HG03066 (cell line): Measurements from ENCODE around the gene STN1.

Experiments
- ATAC-seq: cut with Tn5 transposase; IDR thresholded peaks from one replicate; pipeline ENCODE4 v1.9.1; 2021; ENCODE audit warnings: low read depth; ENCODE audit not compliant: unreplicated experiment

Gene STN1

DNA sequence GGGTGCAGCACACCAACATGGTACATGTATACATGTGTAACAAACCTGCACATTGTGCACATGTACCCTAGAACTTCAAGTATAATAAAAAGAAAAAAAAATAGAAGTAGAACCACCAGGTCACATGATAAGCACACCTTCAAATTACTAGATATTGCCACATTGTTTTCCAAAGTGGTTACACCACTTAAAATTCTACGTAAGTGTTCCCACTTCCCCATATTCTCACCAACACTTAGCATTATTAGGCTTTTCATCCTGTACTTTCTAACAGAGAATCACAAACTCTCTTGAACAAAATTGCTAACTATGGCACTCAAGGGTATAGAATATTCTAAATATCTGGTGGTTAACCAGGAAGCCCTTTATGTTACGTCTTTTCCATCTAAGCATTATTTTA lies 85.2 kb downstream of the STN1 start:
- no peak for ATAC-seq
